Spleen (tissue), 7 donors: ENCODE results near the gene OR5V1.

Experiments
- CTCF ChIP-seq, 11 experiments: fragments of 200-600 bp in 7 of 11; fragments of 450-650 bp in 4 of 11; sonication (generic) in 4 of 11; IDR thresholded peaks in 8 of 11; conservative IDR thresholded peaks in 3 of 11; 1 replicate in 7 of 11; 2 replicates in 4 of 11; pipeline versions ENCODE4 v1.4.0 to v1.8.0; 2016 to 2021; ENCODE audit warnings: antibody characterized with exemption in 11 of 11, inconsistent platforms in 4 of 11, mild to moderate bottlenecking in 1 of 11
- POLR2A ChIP-seq, 3 donors: fragments of 450-650 bp; IDR thresholded peaks; one replicate each; pipeline ENCODE4 v1.5.1; 2017; ENCODE audit warnings: antibody characterized with exemption in 3 of 3, mild to moderate bottlenecking in 1 of 3
- donor health status: DM: no; HTN: no; CAD: no; lungs with moderate emphysema.
- donor health status: DM: no; HTN: no; CAD: no.
- donor health status: DM: no; HTN: no; CAD: no.

DNA sequence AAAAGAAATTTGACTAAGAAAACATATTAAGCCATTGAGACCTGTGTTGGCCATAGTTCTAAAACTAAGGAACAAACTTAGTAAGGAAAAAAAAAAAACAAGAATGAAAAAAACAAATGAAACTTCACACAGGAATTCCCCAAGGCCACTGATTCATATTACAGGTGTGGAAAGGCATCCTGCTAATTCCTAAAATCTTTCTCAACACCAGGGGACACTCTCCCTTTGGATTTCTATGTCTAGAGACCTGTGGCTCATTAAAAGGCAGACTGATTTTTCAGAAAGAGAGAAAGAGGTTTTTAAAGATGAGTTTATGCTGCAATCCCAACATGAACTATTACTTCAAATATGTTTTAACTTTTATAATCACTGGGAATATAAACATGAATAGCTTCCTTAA lies 45.9 kb upstream of the OR5V1 start, which contains the start of gene OR12D1:
- TF ChIP-seq POLR2A (IDR thresholded peaks at IDR 0.05) (no peak), CTCF (IDR thresholded peaks at IDR 0.05 in 8 of 11, conservative IDR thresholded peaks at IDR 0.05 in 3 of 11) (no peak)
